NOMO-1 treated with DMSO at 0.1 percent for 48 hours (cell line): ENCODE results near the gene PTPRU.
"Not testable (repeated sequence)": the region's sequence is repeated elsewhere in the genome, so short reads cannot be mapped to it uniquely, and the experiment has no call there.

Source experiments
- DNase-seq: peaks from one replicate; lab custom pipeline; 2025; ENCODE audit not compliant: unreplicated experiment; lab: John Stamatoyannopoulos, UW

Gene PTPRU

DNA sequence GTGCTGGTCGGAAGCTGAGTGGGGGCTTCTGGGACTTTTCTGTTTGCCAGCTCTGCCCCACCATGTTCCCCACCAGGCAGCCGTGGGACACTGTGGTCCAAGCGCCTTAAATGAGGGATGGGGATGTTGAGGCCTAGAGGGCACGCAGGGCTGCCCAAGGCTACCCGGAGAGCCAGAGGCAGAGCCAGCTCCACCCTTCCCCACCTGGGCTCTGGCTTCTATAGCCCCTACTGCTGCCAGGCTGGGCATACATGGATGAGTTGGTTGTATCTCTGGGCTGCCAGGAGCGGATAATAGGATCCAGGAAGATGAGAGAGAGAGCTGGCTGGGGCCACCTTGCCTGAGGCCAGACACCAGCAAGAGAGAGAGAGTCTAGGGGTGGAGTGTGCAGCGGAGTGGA is 49.4 kb downstream of the PTPRU start:
- no peak for DNase-seq

DNA sequence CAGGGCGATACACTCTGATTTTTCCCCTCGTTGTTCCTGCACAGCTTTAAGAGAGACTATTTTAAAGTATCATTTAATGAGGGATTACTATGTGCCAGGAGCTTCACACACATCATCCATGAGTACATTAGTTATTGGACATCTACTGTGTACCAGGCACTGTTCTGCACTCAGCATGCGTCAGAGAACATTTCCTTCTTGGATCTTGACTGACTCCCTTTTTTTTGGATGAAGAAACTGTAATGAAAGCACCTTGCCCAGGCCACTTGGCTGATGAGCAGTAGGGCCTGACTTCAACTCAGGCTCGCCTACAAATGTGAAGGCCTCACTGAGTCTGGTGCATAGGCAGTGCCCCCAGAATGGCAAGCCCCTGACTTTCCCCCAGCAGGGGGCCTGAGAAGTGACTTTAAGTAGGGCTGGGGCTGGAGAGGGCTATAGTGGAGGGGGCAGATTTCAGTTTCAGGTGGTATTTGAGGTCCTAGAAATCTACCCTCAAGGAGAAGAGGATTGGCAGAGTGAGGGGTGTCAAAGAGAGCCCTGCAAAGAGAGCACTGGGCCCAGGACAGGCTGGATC is 50.0 kb downstream of the PTPRU start:
- DNase-seq: no peak

DNA sequence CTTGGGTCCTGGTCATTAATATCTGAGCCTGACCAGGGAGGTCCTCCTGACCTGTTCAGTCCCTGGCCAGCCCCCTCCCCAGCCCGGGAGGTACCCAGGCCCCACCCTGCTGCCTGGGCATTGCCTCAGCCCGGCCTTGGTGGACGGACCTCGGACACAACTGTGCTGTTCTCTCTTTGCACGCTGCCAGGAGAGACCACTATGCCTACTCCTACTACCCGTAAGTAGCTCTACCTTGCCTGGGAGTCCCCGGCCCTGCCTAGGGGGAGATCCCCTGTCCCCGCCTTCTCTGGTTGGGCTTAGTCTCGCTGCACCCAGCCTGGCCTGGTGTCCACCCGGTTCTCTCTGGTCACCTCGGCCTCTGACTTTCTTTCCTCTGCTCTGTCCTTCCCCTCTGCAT is 53.2 kb downstream of the PTPRU start:
- DNase-seq: no peak

DNA sequence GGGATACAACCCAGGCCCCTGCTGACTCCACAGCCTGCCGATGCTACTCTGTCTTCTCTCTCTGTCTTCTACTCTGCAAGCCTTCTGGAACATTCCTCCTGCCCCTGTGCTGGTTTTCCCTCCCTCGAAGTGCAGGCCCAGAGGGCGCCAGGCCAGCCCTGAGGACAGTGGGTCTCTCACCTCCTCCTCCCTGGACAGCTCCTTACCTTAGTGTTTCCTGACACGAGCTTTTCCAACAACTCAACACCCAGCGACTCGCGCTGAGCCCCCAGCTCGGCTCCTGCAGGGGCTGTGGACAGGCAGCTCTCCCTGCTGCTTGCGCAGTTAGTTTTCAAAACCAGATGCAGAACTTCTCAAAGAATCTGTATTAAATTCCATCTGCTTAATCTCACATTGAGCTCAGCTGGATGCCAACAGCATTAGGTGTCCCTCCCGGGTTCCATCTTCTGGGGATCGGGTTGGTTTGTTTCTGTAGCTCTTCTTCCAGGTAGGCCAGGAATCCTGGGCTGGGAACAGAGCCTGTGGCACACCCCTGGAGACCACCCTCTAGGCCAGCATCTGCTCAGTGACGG is 54.2 kb downstream of the PTPRU start:
- DNase-seq: no peak

DNA sequence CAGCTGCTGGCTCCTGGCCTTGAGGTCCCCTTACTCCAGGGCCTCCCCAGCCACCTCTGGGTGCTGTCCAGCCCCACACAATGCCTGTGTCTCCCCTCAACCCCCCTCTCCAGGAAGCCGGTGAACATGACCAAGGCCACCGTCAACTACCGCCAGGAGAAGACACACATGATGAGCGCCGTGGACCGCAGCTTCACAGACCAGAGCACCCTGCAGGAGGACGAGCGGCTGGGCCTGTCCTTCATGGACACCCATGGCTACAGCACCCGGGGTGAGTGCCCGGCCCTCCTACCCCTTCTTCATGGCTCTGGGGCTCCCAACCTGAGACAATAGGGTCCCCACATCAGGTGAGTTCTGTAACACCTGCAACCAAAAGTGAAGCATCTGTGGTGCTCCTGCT is 55.4 kb downstream of the PTPRU start:
- DNase-seq: no peak

DNA sequence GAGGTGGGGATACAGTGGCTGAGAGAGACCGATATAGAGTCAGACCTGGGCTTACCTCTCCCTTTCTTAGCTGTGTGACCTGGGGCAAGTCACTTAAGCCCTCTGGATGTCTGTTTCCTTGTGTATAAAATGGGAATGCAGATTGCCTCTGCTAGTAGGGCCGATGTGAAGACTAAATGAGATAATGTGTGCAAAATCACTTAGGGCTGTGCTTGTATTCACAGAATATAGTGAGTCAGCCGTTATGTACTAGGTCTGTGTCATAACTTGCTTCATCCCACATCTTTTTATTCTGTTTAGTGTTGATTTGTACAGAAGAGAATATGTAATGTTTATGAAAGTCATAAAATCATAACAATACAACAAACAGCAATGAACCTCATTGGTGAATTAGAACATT is 56.0 kb downstream of the PTPRU start:
- no peak for DNase-seq

DNA sequence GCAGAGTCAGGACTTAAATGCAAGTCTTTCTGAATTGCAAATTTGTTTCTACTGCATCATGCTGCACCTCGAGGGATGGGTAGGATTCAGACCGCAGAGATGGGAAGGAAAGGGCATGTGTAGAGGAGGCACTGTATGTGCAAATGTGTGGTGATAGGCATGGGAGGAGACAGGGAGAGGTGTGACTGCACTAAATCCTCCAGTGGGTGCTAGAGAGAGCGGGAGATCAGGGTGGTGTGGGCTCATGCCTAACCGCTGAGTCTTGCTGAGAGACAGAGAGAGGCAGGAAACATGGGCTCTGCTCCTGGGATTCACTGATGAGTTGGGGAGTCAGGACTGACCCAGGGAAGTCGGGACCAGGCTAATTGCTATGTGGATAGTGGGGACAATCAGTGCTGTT is 61.1 kb downstream of the PTPRU start:
- DNase-seq: no peak

DNA sequence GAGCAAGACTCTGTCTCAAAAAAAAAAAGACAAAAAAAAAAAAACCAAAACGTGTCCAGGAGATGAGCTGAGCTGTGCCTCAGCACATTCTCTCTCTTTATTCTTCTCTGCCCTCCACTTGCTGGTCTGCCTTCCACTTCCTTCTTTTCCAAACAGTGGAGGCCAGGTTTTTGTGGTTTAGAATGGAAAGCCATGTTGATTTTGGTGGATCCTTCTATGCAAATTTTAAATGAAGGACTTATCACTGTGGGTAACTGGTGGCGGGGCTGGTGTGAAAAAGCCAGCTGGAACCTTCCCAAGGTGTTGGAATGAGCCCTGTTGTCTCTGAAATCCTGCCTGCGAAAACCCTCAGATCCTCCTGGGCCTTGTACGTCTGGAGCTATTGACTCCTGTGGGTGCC is 61.9 kb downstream of the PTPRU start:
- no peak for DNase-seq

DNA sequence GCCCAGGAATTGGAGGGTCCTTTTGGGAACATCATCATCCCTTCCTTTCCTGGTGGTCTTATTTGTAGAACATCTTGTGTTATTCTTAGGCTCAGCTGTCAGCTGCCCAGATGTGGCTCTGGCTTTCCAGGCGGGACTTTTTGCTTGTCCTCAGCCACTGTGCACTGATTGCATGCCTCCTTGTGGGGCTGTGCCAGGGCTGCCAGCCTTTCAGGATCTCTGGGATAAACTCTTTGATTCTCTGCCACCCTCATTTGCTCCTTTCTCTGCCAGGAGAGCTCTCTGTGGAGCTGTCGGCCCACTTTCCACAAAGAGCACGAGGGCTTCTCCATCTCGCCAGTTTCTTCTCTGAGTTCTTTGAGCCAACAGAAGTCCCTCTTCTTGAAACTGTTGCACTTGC is 63.1 kb downstream of the PTPRU start:
- no peak for DNase-seq

DNA sequence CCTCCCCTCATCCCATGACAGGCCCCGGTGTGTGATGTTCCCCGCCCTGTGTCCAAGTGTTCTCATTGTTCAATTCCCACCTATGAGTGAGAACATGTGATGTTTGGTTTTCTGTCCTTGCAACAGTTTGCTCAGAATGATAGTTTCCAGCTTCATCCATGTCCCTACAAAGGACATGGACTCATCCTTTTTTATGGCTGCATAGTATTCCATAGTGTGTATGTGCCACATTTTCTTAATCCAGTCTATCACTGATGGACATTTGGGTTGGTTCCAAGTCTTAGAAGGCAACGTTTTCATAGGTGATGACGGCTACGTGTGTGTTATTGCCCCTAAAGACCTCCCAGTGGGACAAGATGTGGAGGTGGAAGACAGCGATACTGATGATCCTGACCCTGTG is 65.4 kb downstream of the PTPRU start:
- DNase-seq: not testable (repeated sequence)

DNA sequence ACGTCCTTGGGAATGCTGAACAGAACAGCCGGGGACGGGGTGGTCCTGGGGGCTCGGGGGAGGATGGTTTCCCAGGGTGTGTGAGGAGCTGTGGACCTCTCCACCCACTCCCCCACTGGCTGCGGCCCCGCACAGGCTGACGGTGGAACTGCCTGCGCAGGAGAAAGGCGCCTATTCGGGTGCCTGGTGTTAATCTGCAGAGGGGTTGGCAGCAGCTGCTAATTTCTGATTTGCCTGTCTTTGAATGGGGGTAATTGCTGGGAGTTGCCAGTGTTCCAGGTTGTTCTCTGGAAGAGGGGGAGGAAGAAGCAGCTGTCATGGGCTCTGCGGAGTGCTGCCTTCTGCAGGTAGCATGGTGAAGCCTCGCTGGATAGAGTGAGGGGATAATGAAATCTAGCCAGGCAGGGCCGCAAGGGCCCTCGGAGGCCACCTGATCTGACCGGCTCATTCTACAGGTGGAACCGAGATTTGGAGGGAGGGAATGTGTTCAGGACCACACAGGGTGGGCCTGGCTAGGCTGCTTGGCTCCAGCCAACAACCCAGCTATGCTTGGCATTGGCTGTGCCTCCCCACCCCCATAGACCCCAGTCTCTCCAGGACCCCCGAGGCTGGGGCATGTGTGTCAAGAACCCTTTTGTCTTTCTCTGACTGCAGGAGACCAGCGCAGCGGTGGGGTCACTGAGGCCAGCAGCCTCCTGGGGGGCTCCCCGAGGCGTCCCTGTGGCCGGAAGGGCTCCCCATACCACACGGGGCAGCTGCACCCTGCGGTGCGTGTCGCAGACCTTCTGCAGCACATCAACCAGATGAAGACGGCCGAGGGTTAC is 67.1 kb downstream of the PTPRU start:
- DNase-seq: no peak

DNA sequence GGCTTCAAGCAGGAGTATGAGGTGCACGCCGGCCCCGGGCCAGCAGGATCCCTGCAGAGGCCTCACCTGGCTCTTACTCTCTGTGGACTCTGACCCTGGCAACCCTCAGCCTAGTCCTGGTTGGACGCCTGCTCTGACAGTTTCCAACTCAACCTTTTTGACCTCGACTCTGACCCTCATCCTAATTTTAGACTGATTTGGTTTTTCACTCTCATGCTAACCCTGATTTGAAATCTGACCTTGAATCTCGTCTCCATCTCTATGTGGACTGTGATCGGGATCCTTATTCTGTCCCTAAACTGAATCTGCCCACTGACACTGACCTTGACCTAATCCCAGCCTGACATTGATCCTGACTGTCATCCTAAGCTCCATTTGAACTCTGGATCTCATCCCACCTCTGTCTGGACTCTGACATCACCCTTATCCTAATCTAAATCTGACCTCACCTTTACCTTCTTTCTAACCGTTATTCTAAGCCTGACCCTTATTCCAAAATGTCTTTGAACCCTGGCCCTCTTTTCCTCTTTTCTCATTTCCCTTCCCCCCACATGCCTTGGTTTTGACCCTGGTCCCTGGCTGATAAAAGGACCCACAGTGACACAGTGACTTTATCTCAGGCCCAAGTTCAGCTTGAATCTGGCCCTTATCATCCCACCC is 67.8 kb downstream of the PTPRU start:
- no peak for DNase-seq

DNA sequence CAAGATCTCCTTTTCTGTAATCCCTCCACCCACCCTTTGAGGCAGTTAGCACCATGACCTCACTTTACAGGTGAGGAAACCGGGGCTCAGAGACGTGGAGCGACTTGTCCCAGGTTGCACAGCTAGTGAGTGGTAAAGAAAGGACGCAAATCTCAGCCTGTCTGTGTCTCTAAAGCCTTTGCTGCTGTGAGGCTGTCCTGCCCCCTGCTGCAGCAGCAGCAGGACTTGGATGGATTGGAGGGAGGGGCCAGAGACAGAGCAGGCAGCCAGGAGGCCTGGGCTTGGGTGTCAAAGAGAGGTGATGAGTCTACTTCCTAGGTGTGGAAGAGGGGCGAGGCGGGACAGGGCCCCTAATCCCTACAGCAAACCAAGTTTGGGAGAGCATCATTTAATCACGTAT is 69.6 kb downstream of the PTPRU start:
- no peak for DNase-seq

DNA sequence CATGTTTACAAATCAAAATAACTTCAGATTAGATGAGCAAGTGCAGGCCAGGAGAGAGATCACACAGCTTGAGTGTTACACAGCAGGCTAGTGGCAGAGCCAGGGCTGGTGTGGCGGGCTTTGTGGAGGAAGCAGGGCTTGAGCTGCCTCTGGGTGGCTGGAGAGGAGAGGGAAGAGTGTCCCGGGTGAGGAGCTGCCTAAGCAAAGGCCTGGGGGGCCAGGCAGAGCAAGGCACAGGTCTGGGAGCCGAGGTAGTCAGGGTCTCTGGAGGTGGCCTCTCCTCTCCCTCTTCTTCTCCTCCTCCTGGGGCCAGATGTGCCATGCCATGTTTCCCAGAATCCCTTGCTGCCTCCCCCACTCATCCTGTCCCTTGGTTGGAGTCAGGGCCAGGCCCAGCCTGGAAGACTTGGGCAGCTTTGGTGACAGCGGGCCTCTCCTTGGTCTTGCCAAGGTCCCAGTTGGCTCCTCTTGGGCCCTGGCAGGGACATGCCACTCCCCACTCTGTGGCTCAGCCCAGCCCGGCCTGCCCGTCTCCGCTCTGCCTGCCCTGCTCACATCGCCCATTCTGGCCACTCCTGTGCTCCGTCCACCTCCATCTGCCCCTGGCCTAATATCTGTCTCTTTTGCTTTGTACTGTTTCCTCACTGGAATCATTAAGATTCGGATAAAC is 70.3 kb downstream of the PTPRU start:
- no peak for DNase-seq

DNA sequence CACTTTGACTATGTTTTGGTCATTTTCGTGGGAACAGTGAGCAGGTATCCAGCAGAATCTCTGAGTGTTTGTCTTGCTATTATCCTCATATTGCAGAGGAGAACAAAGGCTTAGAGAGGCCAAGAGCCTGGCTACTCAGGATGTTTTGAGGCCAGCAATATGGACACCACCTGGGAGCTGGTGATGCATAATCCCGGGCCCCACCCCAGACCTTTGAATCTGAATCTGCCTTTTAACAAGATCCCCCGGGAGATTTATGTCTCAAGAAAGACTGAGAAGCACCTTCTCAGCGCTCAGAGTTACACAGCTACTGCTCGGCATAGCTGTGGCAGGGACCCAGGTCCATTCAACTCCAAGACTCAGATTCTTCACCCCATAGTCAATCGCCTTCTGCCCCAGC is 72.8 kb downstream of the PTPRU start:
- DNase-seq: no peak

DNA sequence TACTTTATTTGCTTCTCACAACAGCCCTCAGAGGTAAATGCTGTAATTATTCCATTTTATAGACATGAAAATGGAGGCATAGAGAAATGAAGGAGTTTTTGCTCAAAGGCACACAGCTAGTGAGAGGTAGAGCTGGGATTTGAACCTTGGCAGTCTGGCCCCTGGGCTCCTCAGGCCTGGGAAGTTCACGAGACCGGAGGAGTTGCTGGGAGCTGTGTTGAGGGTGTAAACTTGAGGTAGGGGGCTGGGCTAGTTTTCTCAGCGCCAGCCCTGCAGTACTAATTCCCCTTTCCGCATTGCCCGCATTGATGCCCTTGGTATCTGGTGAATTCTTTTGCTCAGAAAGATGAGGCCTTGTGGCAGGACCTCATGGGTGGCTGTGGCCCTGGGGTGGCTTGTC is 73.3 kb downstream of the PTPRU start:
- DNase-seq: no peak

DNA sequence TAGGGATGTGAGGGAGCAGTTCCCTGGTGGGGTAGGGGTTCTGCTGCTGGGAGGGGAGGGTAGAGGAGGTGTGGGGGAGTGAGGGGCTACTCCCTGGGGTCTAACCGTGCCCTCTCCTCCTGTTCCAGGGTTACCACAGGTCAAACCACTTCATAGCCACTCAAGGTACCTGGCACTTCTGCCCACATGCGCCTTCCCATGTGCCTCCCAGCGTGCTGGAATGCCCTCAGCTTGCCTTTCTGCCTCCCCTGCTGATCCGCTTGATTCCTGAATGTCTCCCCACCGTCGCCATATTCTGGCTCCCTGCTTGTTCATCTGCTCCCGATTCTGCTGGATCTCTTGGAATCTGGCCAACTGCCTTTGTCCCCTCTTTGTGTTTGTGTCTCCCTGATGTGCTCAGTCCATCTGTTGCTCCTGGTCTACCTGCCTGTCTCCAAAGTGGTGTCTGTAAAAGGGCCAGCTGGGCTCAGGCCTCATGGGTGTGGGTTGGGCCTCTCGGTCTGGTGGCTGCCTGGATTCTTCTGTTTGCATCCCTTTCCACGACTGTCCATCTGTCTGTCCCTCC is 74.4 kb downstream of the PTPRU start:
- DNase-seq: no peak

DNA sequence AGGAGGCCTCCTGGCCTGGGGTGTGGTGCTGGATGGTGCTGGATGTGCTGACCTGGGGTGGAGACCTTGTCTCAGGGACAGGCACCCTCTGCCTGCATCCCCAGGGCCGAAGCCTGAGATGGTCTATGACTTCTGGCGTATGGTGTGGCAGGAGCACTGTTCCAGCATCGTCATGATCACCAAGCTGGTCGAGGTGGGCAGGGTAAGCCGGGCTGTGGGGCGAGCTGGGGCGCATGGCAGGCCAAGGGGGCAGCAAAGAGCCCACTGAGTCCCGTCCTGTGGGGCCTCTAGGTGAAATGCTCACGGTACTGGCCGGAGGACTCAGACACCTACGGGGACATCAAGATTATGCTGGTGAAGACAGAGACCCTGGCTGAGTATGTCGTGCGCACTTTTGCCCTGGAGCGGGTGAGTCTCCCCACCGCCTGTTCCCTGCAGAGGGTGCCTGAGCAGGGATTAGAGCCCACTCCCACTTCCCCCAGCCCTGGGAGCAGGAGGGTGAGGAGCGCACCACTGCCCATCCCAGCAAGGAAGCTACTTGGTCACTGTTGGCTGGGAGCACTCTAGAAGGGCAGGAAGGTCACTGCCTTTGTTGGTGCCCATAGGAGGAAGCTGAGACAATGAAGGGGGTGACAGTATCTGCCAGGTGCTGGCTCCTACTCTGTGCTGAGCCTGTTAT is 75.2 kb downstream of the PTPRU start:
- DNase-seq: no peak

DNA sequence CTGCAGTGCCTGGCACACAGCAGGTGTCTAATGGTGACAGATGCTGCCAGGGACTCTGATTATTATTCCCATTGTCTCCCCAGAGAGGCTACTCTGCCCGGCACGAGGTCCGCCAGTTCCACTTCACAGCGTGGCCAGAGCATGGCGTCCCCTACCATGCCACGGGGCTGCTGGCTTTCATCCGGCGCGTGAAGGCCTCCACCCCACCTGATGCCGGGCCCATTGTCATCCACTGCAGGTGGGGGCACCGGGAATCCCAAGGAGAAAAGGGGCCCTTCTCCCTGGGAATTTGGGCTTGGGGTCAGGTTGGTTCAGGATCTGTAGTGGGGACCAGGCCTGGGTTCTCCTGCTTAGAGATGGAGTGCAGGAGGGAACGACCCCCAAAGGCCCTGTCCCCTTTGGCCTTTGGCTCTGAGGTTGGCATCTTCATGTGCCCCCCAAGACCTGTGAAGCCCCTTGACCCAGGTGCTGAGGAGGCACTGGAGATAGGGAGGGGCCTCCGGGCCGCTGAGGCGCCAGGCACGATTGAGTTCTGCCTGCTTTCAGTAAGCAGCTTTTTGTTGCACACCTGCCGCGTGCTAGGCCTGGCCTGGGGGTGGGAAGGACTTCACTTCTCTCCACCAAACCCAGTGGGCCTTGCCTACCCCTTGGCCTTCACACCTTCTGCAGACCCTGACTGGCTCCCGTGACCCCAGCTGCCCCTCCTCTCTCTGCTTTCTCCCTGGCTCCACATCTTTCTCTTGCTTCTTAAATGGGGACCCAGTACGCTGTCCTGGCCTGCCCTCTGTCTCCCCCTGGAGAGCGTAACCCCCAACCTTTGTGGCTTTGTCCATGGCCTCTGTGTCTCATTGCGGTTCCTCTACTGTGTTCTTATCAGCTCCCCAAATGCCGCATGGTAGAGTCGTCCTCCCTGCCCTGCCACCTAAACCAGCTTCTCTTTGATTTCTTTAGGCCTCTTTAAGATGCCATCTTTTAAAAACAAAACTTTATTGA is 76.4 kb downstream of the PTPRU start:
- DNase-seq: no peak
